GM19463 (cell line): Measurements from ENCODE around the gene RBM4B.

Experiments
- ATAC-seq: cut with Tn5 transposase; IDR thresholded peaks from one replicate; pipeline ENCODE4 v1.9.1; 2021; ENCODE audit warnings: mild to moderate bottlenecking, moderate library complexity; ENCODE audit not compliant: unreplicated experiment

RBM4B gene

GRCh38 chr11:66687831-66688281 lies 10.2 kb upstream of the RBM4B start:
- no peak for ATAC-seq

GRCh38 chr11:66686801-66687750 lies 9.4 kb upstream of the RBM4B start:
- ATAC-seq, result no peak

- no peak for ATAC-seq
Measured at GRCh38 chr11:66686100-66686785, 8.6 kb upstream of the RBM4B start.

GRCh38 chr11:66685276-66686099 lies 7.8 kb upstream of the RBM4B start:
- no peak for ATAC-seq

GRCh38 chr11:66684635-66685034 lies 6.9 kb upstream of the RBM4B start:
- ATAC-seq, result no peak

- no peak for ATAC-seq
Measured at GRCh38 chr11:66683877-66684276, 6.2 kb upstream of the RBM4B start.

GRCh38 chr11:66680966-66681645 lies 3.4 kb upstream of the RBM4B start:
- ATAC-seq, result no peak

GRCh38 chr11:66676931-66677598 lies 622 bp downstream of the RBM4B start:
- no peak for ATAC-seq

- ATAC-seq, result no peak
Measured at GRCh38 chr11:66676282-66676919, 1.3 kb downstream of the RBM4B start.

- ATAC-seq, result no peak
Measured at GRCh38 chr11:66674964-66675602, 2.6 kb downstream of the RBM4B start.

- no peak for ATAC-seq
Measured at GRCh38 chr11:66670816-66671215, 6.9 kb downstream of the RBM4B start.

- no peak for ATAC-seq
Measured at GRCh38 chr11:66665369-66665768, 12.3 kb downstream of the RBM4B start.

GRCh38 chr11:66663741-66664296 lies 13.9 kb downstream of the RBM4B start:
- ATAC-seq, result no peak

GRCh38 chr11:66659763-66660162 lies 17.9 kb downstream of the RBM4B start:
- no peak for ATAC-seq

- no peak for ATAC-seq
Measured at GRCh38 chr11:66653123-66653522, 24.6 kb downstream of the RBM4B start.

GRCh38 chr11:66652651-66653050 lies 25.0 kb downstream of the RBM4B start:
- no peak for ATAC-seq

- ATAC-seq, result no peak
Measured at GRCh38 chr11:66651016-66651415, 26.7 kb downstream of the RBM4B start.

GRCh38 chr11:66649903-66650302 lies 27.8 kb downstream of the RBM4B start:
- no peak for ATAC-seq

- no peak for ATAC-seq
Measured at GRCh38 chr11:66646828-66647227, 30.9 kb downstream of the RBM4B start.
